GM12865 (cell line): Measurements from ENCODE around the gene KCNT1.

Experiments used
- DNase-seq: peaks from one replicate; pipeline ENCODE4 v3.0.0; 2010; ENCODE audit warnings: low read depth
- H3K4me3 ChIP-seq: 2 replicates; pipeline ENCODE4 v1.5.1; 2011; ENCODE audit warnings: mild to moderate bottlenecking, low read depth, low read length, control low read depth
- CTCF ChIP-seq: IDR thresholded peaks from 2 replicates; pipeline ENCODE4 v1.5.1; 2011; ENCODE audit warnings: low read length, control low read depth, low read depth, inconsistent platforms; ENCODE audit not compliant: insufficient read depth; ENCODE audit errors: missing control alignments

KCNT1 gene

DNA sequence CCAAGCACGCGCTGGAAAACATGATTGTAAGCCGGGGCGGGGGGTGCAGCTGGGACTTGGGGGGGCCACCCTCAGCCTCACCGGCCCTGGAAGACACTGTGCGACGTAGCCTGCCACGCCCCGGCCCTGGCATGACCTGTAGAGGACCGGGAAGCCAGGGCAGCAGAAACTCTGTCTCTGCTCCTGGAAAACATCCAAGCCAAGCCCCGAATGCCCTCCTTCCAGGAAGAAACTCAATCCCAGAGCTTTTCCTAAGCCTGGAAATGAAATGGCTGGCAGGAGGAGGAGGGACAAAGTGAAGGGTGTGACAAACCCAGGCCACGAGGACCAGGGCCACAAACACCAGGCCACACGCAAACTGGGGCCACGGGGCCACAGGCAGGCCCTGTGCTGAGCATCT is 55.4 kb downstream of the KCNT1 start:
- no peak for DNase-seq
- H3K4me3 ChIP-seq = no peak overlapping the region
- no peak for TF ChIP-seq CTCF

DNA sequence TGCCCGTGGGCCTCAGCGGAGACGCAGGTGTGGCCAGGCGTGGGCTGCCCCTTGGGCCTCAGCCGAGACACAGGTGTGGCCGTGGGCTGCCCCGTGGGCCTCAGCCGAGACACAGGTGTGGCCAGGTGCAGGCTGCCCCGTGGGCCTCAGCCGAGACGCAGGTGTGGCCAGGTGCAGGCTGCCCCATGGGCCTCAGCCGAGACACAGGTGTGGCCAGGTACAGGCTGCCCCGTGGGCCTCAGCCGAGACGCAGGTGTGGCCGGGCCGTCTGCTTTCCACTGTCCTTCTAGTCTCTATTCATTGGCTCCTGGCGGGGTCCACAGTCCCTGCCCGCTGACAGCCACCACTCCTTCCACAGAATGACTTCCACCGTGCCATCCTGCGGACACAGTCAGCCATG is 56.1 kb downstream of the KCNT1 start:
- no peak overlapping the region for H3K4me3 ChIP-seq
- DNase-seq = no peak
- TF ChIP-seq CTCF = no peak

DNA sequence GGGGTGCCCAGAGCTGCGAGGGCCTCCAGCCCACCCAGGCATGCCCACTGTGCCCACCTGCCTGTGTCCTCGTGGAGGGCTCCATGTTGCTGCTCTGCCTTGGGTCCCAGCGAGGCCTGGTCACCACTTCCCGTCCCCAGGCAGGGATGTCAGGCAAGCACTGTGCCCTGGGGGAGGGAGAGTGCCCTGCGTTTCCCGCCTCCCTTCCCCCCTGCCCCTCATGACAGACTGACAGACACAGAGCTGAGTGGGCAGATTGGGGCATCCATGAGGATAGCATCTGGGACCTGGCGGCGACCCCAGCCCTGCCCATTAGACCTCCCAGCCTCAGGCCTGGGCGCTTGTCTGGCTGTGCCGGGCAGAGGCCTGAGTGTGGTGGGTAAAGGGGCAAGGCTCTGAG is 56.9 kb downstream of the KCNT1 start:
- no peak for TF ChIP-seq CTCF
- no peak overlapping the region for H3K4me3 ChIP-seq
- DNase-seq = no peak

DNA sequence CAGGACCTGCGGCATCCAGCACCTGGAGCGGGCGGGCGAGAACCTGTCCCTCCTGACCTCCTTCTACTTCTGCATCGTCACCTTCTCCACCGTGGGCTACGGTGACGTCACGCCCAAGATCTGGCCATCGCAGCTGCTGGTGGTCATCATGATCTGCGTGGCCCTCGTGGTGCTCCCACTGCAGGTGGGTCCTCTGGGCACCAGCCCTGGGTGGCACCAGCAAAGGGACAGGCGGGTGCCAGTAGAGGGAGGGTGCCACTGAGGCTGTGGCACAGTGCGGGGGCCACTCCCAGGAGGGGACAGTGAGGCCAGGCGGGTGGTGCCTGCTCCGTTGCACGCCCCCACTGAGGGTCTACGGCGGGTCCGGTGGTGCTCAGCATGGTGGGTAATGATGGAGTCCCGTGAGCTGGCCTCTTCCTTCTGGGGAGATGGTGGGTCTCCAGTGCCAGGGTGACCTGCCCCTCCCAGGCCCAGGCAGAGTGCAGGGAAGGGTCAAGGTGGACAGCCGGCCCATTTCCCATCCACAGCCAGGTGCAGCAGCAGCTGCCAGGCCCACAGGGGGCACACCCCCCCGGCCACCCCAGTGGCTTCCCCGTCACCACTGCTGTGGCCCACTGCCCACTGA is 57.8 kb downstream of the KCNT1 start:
- no peak for DNase-seq
- no peak for TF ChIP-seq CTCF
- H3K4me3 ChIP-seq = no peak overlapping the region

DNA sequence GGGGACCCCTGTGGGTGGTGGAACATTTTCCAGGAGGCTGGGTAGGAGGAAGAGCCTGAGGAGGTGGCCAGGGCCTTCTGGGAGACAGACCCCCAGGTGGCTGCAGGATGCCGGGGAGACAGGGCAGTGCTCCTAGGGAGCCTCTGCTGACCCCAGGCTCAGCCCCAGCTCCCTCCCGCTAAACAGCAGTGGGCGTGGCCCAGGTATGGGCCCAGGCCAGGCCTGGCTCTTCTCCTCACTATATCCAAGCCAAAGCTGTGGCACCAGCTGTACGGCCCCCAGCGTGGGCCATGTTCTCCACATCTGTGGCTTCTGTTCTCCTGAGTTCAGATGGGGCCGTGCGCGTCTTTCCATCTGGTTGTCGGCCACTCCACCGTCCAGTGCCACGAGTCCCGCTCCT is 58.5 kb downstream of the KCNT1 start:
- no peak overlapping the region for H3K4me3 ChIP-seq
- no peak for DNase-seq
- no peak for TF ChIP-seq CTCF

DNA sequence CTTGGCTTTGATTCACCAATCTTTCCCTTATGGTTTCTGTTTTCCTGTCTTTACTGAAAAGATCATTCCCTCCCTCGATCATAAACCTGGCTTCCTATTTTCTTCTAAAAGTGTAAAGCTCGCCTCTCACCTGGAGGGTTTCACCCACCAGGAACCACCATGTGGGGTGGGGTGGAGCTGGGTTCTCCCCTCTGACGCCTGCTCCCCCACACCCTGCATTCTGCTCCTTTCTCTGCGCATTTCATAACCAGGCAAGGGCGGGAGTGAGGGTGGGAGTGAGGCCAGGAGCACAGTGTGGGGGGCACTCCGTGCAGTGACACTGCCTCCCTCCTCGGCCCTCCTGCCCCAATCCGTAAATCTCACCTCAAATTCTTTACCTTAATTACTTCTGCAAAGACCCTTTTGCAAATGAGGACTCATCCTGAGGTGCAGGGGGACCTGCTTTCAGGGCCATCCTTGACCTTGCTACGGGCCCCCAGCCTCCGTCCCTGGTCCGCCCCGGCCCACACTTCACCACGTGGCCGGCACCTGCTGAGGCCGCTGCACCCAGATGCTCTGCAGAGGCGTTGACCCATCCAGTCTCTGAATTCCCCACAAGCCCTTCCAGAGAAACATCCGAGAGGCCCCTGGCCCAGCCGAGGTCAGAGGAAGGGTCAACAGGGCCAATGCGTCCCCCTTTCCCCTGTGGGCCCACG is 59.3 kb downstream of the KCNT1 start:
- no peak for DNase-seq
- no peak overlapping the region for H3K4me3 ChIP-seq
- no peak for TF ChIP-seq CTCF

DNA sequence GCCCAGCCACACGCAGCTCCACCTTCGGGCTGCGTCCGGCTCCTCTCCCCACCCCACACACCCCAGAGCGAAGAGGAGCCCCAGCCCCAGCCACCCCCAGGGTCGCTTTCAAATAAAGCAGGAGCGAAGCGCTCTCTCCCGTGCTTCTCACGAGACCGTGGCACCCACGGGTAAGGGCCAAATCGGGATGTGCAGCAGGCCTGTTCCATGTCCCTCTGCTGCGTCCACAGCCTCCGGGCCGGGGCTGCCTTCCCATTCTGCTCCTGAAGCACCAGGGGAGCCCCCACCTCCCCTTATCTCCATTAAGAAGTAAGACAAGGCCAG is 59.8 kb downstream of the KCNT1 start:
- H3K4me3 ChIP-seq = no peak overlapping the region
- no peak for TF ChIP-seq CTCF
- DNase-seq = no peak
